IMR-90 (cell line): ENCODE results near the gene SEC23A. TPM values are rescaled to one million over a fixed set of nuclear protein-coding genes. Genes with fewer than 3 reads are reported as not detected.

Experiments used
- ATAC-seq: fragments of 200-7000 bp; cut with Tn5 transposase; 2 replicates; pipeline ENCODE4 v1.9.1; 2020; ENCODE audit warnings: low read depth, mild to moderate bottlenecking, moderate library complexity
- BruUV-seq: library from RNA; stranded (reverse); fragments of 400-500 nt; replicated peaks from 2 replicates; lab custom pipeline; 2021; lab: Mats Ljungman, UMichigan
- CTCF ChIA-PET: fragments of 300-600 bp; formaldehyde crosslinking; extraction: SDS; loops from one replicate; lab custom pipeline; 2021; ENCODE audit warnings: antibody characterized with exemption; lab: Yijun Ruan, JAX
- POLR2A ChIA-PET: fragments of 300-600 bp; sonication (Branson Sonifier 250); formaldehyde crosslinking; loops from one replicate; lab custom pipeline; 2022; ENCODE audit warnings: antibody characterized with exemption; ENCODE audit not compliant: unreplicated experiment; lab: Charles Lee
- DNase-seq: peaks from one replicate; pipeline ENCODE4 v3.0.0; 2013
- H2AFZ ChIP-seq: replicated peaks from 2 replicates; pipeline ENCODE3; 2013; ENCODE audit warnings: low read length, mild to moderate bottlenecking; ENCODE audit not compliant: poor library complexity
- H2AK5ac ChIP-seq: 2 replicates; pipeline ENCODE4 v1.6.1; 2013; ENCODE audit warnings: low read depth, low read length, inconsistent platforms
- H2AK9ac ChIP-seq: replicated peaks from 2 replicates; pipeline ENCODE3; 2013; ENCODE audit warnings: mild to moderate bottlenecking, low read depth, low read length, moderate library complexity; ENCODE audit not compliant: poor library complexity
- H2BK120ac ChIP-seq: 2 replicates; pipeline ENCODE4 v1.6.1; 2013; ENCODE audit warnings: low read depth, low read length, inconsistent platforms
- H2BK15ac ChIP-seq: 3 replicates; pipeline ENCODE4 v1.6.1; 2013; ENCODE audit warnings: low read depth, low read length, inconsistent platforms
- H2BK20ac ChIP-seq: 2 replicates; pipeline ENCODE4 v1.6.1; 2013; ENCODE audit warnings: low read depth, mild to moderate bottlenecking, inconsistent platforms, low read length, moderate library complexity
- H2BK5ac ChIP-seq: 2 replicates; pipeline ENCODE4 v1.6.1; 2013; ENCODE audit warnings: mild to moderate bottlenecking, low read depth, low read length, inconsistent platforms; ENCODE audit not compliant: poor library complexity, severe bottlenecking
- H3K14ac ChIP-seq: replicated peaks from 2 replicates; pipeline ENCODE4 v1.6.1; 2013; ENCODE audit warnings: low read depth, low read length, inconsistent platforms
- H3K18ac ChIP-seq: 2 replicates; pipeline ENCODE4 v1.6.1; 2013; ENCODE audit warnings: low read depth, low read length, control low read depth
- H3K23ac ChIP-seq: 2 replicates; pipeline ENCODE4 v1.6.1; 2013; ENCODE audit warnings: low read depth, low read length, inconsistent platforms
- H3K27ac ChIP-seq: 2 replicates; pipeline ENCODE4 v1.5.1; 2013; ENCODE audit warnings: mild to moderate bottlenecking, control low read depth, low read length; ENCODE audit not compliant: insufficient read depth
- H3K27me3 ChIP-seq: 2 replicates; pipeline ENCODE4 v1.6.1; 2013; ENCODE audit warnings: low read length; ENCODE audit not compliant: control insufficient read depth, insufficient read depth
- H3K36me3 ChIP-seq: 2 replicates; pipeline ENCODE4 v1.6.1; 2013; ENCODE audit warnings: low read length, mixed read lengths; ENCODE audit not compliant: control insufficient read depth, insufficient read depth
- H3K4ac ChIP-seq: 2 replicates; pipeline ENCODE4 v1.6.1; 2013; ENCODE audit warnings: low read depth, low read length, inconsistent platforms
- H3K4me1 ChIP-seq: 2 replicates; pipeline ENCODE4 v1.6.1; 2013; ENCODE audit warnings: low read length, mixed read lengths; ENCODE audit not compliant: control insufficient read depth, insufficient read depth
- H3K4me2 ChIP-seq: 2 replicates; pipeline ENCODE4 v1.6.1; 2013; ENCODE audit warnings: low read depth, mild to moderate bottlenecking, control low read depth, low read length, moderate library complexity
- H3K4me3 ChIP-seq: 2 replicates; pipeline ENCODE4 v1.5.1; 2013; ENCODE audit warnings: low read depth, mild to moderate bottlenecking, control low read depth, low read length, moderate library complexity; ENCODE audit not compliant: insufficient read depth
- H3K56ac ChIP-seq: 2 replicates; pipeline ENCODE4 v1.6.1; 2013; ENCODE audit warnings: low read length, inconsistent platforms; ENCODE audit not compliant: insufficient read depth; ENCODE audit errors: extremely low read depth
- H3K79me1 ChIP-seq, 2 experiments: 2 replicates each; pipeline ENCODE4 v1.6.1; 2013; ENCODE audit warnings: low read length in 2 of 2, inconsistent platforms in 1 of 2, low read depth in 1 of 2
- H3K9ac ChIP-seq: 2 replicates; pipeline ENCODE4 v1.6.1; 2013; ENCODE audit warnings: low read depth, low read length, control low read depth
- H3K9me1 ChIP-seq: 2 replicates; pipeline ENCODE4 v1.6.1; 2013; ENCODE audit warnings: low read length, inconsistent platforms; ENCODE audit not compliant: insufficient read depth
- H3K9me3 ChIP-seq: 2 replicates; pipeline ENCODE4 v1.6.1; 2013; ENCODE audit warnings: low read length; ENCODE audit not compliant: control insufficient read depth, insufficient read depth
- H4K20me1 ChIP-seq: 2 replicates; pipeline ENCODE4 v1.6.1; 2013; ENCODE audit warnings: low read length, inconsistent platforms; ENCODE audit not compliant: insufficient read depth
- H4K5ac ChIP-seq: 2 replicates; pipeline ENCODE4 v1.6.1; 2013; ENCODE audit warnings: mild to moderate bottlenecking, low read depth, low read length, control low read depth
- H4K8ac ChIP-seq, 2 experiments: 2 replicates each; pipeline ENCODE4 v1.6.1; 2013; ENCODE audit warnings: low read depth in 2 of 2, low read length in 2 of 2, control low read depth in 1 of 2, inconsistent platforms in 1 of 2
- H4K91ac ChIP-seq: 2 replicates; pipeline ENCODE4 v1.6.1; 2013; ENCODE audit warnings: low read depth, low read length, inconsistent platforms; ENCODE audit not compliant: insufficient read depth
- BHLHE40 ChIP-seq: fragments of 150-350 bp; IDR thresholded peaks from 2 replicates; pipeline ENCODE4 v1.6.1; 2016; ENCODE audit warnings: mild to moderate bottlenecking, low read depth, low read length
- CEBPB ChIP-seq: IDR thresholded peaks from 2 replicates; pipeline ENCODE4 v1.6.1; 2012; ENCODE audit warnings: low read depth, low read length, improper control_type of control experiment
- CHD1 ChIP-seq: IDR thresholded peaks from 2 replicates; pipeline ENCODE4 v1.6.1; 2012; ENCODE audit warnings: low read depth, low read length, improper control_type of control experiment
- CTCF ChIP-seq: conservative IDR thresholded peaks from 2 replicates; pipeline ENCODE4 v1.5.1; 2012; ENCODE audit warnings: mild to moderate bottlenecking, low read depth, low read length, improper control_type of control experiment
- ELK1 ChIP-seq: fragments of 150-350 bp; IDR thresholded peaks from 2 replicates; pipeline ENCODE4 v1.6.1; 2016; ENCODE audit warnings: low read depth, mild to moderate bottlenecking, low read length, moderate library complexity, borderline replicate concordance
- FOS ChIP-seq: fragments of 150-350 bp; IDR thresholded peaks from 2 replicates; pipeline ENCODE4 v1.6.1; 2016; ENCODE audit warnings: low read depth, low read length
- MAFK ChIP-seq: IDR thresholded peaks from 2 replicates; pipeline ENCODE4 v1.6.1; 2012; ENCODE audit warnings: low read depth, low read length, improper control_type of control experiment
- MAZ ChIP-seq: IDR thresholded peaks from 2 replicates; pipeline ENCODE4 v1.6.1; 2012; ENCODE audit warnings: low read depth, mild to moderate bottlenecking, low read length, improper control_type of control experiment, moderate library complexity, borderline replicate concordance
- MXI1 ChIP-seq: IDR thresholded peaks from 2 replicates; pipeline ENCODE4 v1.6.1; 2012; ENCODE audit warnings: low read depth, mild to moderate bottlenecking, low read length, moderate library complexity, borderline replicate concordance
- NFE2L2 ChIP-seq: fragments of 150-350 bp; IDR thresholded peaks from 2 replicates; pipeline ENCODE4 v1.6.1; 2016; ENCODE audit warnings: low read depth, mild to moderate bottlenecking, low read length
- POLR2A ChIP-seq: IDR thresholded peaks from 2 replicates; pipeline ENCODE4 v1.6.1; 2012; ENCODE audit warnings: mild to moderate bottlenecking, low read depth, low read length
- RAD21 ChIP-seq: IDR thresholded peaks from 2 replicates; pipeline ENCODE4 v1.6.1; 2012; ENCODE audit warnings: low read length, improper control_type of control experiment
- RCOR1 ChIP-seq: IDR thresholded peaks from 2 replicates; pipeline ENCODE4 v1.6.1; 2012; ENCODE audit warnings: mild to moderate bottlenecking, low read length, improper control_type of control experiment; ENCODE audit not compliant: insufficient replicate concordance
- RFX5 ChIP-seq: IDR thresholded peaks from 2 replicates; pipeline ENCODE4 v1.8.0; 2012; ENCODE audit warnings: low read depth, mild to moderate bottlenecking, low read length, moderate library complexity
- SMC3 ChIP-seq: fragments of 150-350 bp; IDR thresholded peaks from 2 replicates; pipeline ENCODE4 v1.6.1; 2016; ENCODE audit warnings: low read depth, mild to moderate bottlenecking, antibody characterized with exemption, low read length, moderate library complexity
- WGBS, 2 experiments: methylation state at CpG; one replicate each; pipeline versions ENCODE4 v1.1.5 to v1.1.7; 2013; ENCODE audit warnings: missing lambda C conversion rate in 2 of 2; ENCODE audit not compliant: insufficient read length in 1 of 2; ENCODE audit errors: extremely low coverage in 2 of 2; 5-methylcytosine and 5-hydroxymethylcytosine counted together
- dilution Hi-C: fragments of 300-500 bp; cut with HindIII; formaldehyde crosslinking; loops from one replicate; pipeline ENCODE4 v1.14.3; 2018; ENCODE audit warnings: low sequenced_read_pairs; ENCODE audit not compliant: unreplicated experiment
- in situ Hi-C: fragments of 300-500 bp; cut with MboI; formaldehyde crosslinking; loops from 3 replicates; pipeline ENCODE4 v1.14.3; 2019; ENCODE audit warnings: low sequenced_read_pairs, inconsistent platforms, mixed read lengths
- intact Hi-C: fragments of 100-400 bp; cut with micrococcal nuclease; formaldehyde crosslinking; loops from 2 replicates; pipeline ENCODE4 v1.10.0; 2022
- polyA plus RNA-seq, 3 experiments: library from polyadenylated mRNA; depleted of rRNA; stranded (reverse); fragments of >200 nt; gene quantifications; 2 replicates each; pipeline ENCODE4 v1.2.3, GENCODE V29; 2012; ENCODE audit warnings: low replicate concordance in 1 of 3
- total RNA-seq: library from RNA; depleted of rRNA; stranded (reverse); fragments of >200 nt; gene quantifications from 2 replicates; pipeline ENCODE4 v1.2.3, GENCODE V29; 2012
- TF ChIP-seq, protein P1 (sequence below): fragments of 150-350 bp; IDR thresholded peaks from 2 replicates; pipeline ENCODE4 v1.6.1; 2017; ENCODE audit warnings: mild to moderate bottlenecking, antibody characterized with exemption, low read length, low read depth

The SEC23A gene
- total and polyA plus RNA-seq, 2 of the 4 experiments (the other 2 are of a cell fraction): 141 to 609 TPM

- Histone ChIP-seq H3K23ac (no peak overlapping the region), H3K14ac (no peak overlapping the region), H3K4me1 (no peaks in the 10 kb centered on the region), H2BK5ac (no peak overlapping the region), H3K36me3 (peaks cover 41% of the 10 kb centered on the region), H3K9me1 (no peaks in the 10 kb centered on the region; the same call in 1 of the 2 replicates), H4K5ac (no peak overlapping the region), H4K8ac (no peak overlapping the region), H2BK20ac (no peak overlapping the region), H2AK9ac (no peak overlapping the region), H3K18ac (no peak overlapping the region), H3K27me3 (no peaks in the 10 kb centered on the region), H2BK120ac (no peak overlapping the region), H3K9me3 (no peaks in the 10 kb centered on the region), H3K79me1 (peaks cover 10 to 35% of the 10 kb centered on the region in 2 experiments), H4K20me1 (peaks cover 7% of the 10 kb centered on the region; the same call in 1 of the 2 replicates), H3K9ac (no peak overlapping the region), H3K4ac (no peak overlapping the region), H2BK15ac (no peak overlapping the region), H2AK5ac (no peak overlapping the region), H4K91ac (no peak overlapping the region), H2AFZ (no peak overlapping the region), H3K4me2 (no peak overlapping the region), H3K4me3 (no peak overlapping the region), H3K27ac (no peak overlapping the region), H3K56ac (no peak overlapping the region)
- WGBS, 2 experiments: no CpG with 5 or more reads among the region's 1 CpG
- ChIA-PET POLR2A (no interaction called here), CTCF (interaction anchor here (0.6 kb wide), 1 partner anchor 968 kb away, joined by 4 read pairs; no protein-coding TSS in a partner anchor)
- no TSS peak for BruUV-seq
- no peak for DNase-seq
- in situ Hi-C loops (no loop called here), intact Hi-C loops (no loop called here), dilution Hi-C loops (no loop called here)
- TF ChIP-seq MAFK (no peak), CTCF (no peak), POLR2A (no peak), RCOR1 (no peak), CEBPB (no peak), RAD21 (no peak), MAZ (no peak), ELK1 (no peak), CHD1 (no peak), NFE2L2 (no peak), SMC3 (no peak), MXI1 (no peak), FOS (no peak), BHLHE40 (no peak), RFX5 (no peak)
- TF ChIP-seq, protein P1, sequence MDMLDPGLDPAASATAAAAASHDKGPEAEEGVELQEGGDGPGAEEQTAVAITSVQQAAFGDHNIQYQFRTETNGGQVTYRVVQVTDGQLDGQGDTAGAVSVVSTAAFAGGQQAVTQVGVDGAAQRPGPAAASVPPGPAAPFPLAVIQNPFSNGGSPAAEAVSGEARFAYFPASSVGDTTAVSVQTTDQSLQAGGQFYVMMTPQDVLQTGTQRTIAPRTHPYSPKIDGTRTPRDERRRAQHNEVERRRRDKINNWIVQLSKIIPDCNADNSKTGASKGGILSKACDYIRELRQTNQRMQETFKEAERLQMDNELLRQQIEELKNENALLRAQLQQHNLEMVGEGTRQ: no peak
- ATAC-seq: no peak
Measured at GRCh38 chr14:39080886-39081285, 22.1 kb downstream of the SEC23A start.
